ENCODE data around the gene CACNA1E. TPM values are rescaled to one million over a fixed set of nuclear protein-coding genes. Genes with fewer than 3 reads are reported as not detected.

Gene CACNA1E
- total RNA-seq, 1 donor from 2014 or later: 0.08 TPM

DNA sequence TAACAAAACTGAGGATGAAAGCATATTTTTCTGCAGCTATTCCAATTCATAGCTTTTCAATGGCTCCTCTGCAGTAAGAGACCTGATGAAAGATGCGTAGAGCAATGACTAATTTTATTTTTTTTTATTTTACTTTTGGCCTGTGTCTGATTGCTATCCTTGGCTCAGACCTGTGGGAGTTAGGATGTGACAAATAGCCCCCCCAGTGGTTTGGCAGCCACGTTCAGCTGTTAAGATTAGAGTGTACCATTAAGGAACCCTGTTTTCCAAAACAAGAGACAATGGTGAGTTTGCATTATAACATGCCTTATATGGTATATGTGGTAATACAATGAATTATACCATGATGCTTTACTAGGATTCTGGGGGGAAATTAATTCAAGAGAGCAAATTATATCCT is 264.7 kb downstream of the CACNA1E start:
- DNase-seq (ENCODE audit: low spot score) (no peak), ATAC-seq (no peak)

DNA sequence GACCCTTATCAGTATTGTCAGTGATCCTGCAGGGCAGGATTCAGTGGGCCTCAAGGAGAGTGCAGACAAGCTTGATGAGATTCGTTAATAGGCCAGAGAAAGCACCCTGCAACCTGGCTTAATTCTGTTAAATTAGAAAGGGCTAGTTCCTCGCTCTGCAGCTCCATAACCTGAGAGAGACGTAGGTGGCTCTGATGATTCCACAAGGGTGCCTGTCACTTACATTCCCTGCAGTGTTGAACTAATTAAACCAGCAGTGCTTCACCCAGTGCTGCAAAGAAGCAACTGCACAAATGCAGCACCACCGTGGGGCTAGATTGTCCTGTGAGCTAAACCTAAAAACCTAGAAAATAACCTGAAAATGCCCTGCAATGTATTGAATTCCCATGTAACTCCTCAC is 270.8 kb downstream of the CACNA1E start:
- ATAC-seq: no peak
- no peak for DNase-seq (ENCODE audit: low spot score)

DNA sequence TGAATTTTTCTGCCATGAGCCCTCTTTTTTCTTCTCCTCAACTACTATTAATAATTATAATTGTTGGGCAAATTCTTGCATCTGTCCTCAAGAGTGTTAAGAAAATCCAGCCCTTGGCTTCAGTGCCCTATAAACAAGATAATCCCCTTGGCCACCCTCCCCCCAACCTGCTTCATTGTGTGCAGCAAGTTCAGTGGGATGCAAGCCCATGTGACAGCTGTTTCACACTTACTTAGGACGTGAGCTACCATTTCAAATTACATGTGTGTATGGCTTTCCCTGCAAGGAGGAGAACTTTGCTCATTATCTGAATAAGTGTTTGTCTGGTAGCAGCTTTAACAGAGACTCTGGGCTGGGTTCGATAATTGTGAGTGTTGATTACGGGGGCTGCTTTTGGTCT is 276.2 kb downstream of the CACNA1E start:
- no peak for ATAC-seq

DNA sequence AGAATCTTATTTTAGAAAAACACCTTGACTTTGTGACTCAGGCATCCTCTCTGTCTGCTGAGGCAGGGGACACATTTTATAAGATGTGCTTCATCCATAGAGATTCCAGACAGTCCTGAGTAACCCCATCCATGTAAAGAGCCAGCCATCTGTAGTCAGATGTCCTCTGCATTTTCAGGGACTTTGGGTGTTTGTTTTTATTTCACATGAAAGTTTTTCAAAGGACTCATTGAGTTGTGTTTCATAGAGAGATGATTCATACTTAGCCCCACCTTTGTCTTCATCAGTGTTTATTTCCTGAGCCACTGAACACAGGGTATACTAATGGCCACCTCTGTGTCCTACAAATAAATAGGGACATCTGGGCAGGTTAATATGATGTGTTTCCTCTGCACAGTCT is 280.4 kb downstream of the CACNA1E start:
- DNase-seq (ENCODE audit: low spot score): no peak
- ATAC-seq: no peak

More for the DNA sequence above, 276.2 kb downstream of the CACNA1E start:
- no peak for DNase-seq (ENCODE audit: low spot score)

DNA sequence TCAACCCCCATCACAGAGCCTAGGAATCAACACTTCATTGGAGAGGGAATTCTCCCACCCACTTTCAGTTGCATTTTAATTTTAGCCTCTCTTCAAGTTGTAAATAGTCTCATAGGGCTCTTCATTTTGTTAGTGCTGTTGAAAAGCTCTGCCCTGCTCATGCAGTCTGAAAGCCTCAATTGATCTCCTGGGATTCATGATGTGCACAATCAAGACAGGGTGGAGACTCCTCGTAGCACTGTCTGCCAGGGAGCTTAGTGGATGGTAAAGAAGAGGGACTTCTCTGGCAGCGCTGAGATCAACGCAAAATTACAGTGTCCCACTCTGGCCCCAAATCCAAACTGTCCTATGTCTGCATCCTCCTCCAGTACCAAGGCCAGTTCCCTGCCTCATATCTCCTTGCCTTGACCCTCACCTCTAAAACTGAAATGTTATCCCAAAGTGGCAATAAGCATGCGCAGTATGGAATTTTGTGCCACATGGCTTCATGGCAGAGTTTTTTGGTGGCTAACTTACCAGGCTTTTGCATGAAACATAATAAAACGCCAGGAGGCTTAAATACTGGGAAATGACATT is 282.2 kb downstream of the CACNA1E start:
- no peak for DNase-seq (ENCODE audit: low spot score)
- no peak for ATAC-seq

DNA sequence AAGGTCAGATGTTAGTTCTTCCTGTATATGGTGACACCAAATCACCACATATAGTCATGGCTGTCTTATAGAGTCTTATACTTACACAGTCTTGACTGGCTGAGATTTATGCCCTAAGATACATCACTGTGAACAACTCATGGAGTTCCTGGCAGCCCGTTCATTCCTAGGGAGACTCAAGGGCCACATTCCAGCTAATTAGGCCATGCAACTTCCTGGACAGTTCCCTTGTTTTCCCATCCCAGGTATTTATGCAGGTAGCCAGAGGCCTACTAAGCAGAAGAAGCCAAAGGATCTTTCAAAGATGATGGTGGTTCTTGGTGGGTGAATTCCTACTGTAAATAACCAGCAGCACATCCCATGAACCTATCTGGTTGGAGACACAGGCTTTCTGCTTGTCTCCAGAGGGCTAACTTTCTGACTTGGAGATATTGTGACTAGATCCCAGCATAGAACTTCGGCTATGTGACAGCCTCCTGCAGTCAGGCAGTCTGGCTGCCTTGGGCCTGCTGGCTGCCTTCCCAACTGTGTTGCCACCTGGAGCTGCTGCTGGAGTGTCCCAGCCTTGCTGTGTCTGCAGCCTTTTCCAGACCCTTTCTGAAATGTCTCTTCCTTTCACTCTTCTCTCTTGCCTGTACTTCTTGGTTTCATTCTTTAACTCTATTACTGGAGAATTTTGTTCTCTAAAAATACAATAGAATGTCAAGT is 283.8 kb downstream of the CACNA1E start:
- ATAC-seq (no peak), DNase-seq (ENCODE audit: low spot score) (no peak)

DNA sequence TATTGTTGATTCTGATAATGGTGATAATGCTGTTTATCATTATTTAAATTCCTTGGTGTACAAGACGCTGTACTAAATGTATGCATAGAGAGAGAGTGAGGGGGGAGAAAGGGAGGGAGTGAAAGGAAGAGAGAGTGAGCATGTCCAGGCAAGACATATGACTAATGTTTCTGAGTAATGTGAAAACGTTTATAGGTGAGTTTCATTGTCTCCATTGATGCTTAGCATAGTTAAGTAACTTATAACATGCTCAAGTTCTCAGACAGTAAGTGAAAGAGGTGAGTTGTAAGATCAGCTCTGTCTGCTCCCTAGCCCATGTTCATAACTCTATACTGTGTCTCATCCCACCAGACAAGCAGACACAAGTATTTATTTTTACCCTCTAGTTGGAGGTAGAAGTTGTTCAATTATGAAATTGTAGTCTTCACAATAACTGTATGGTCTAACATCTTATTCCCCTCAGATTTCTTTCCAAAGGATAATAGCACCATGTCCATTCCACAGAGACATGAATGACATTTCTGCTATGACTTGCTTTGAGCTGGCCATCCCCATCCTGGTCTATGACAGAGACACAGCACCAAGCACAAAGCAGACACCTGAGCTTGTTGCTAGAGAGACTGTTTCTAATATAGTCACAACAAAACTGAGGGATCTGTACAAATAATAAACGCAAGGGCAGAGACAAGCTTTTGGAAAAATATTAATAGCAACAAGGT is 285.1 kb downstream of the CACNA1E start:
- DNase-seq (ENCODE audit: low spot score) (no peak), ATAC-seq (no peak)

DNA sequence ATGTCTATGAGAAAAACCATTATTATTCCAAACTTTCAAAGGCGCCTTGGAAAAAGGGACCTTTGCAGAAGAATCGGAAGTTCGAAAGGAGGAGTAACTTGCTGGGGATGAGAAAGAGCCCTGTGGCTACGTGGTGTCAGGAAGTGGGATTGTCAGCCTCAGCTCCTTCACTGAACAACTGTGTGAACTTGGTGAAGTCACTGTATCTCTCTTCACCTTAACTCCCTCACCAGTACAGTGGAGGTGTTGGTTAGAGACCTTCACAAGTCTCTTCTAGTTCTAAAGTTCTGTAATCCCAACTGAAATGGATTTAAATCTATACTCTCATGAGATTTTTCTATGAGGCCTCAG is 285.6 kb downstream of the CACNA1E start:
- DNase-seq (ENCODE audit: low spot score) (no peak), ATAC-seq (no peak)

DNA sequence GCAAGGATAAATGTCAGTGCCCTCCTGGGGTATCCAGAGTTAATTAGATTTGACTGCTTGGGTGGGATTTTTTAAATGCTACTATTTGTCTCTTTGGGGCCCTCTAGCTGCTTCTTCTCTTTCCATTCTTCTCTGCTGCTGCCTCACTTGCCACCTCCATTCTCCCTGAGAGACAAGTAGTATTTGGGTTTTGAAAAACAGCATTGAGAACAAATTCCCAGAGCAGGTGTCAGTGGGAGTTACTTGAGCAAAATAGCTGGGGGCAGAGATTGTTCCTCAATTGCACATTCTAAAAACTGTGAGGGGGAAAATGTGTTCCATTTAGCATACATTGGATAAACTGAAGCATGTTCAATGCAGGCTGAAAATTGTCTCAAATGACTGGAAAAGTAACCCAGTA is 286.5 kb downstream of the CACNA1E start:
- ATAC-seq: no peak
- DNase-seq (ENCODE audit: low spot score): no peak

DNA sequence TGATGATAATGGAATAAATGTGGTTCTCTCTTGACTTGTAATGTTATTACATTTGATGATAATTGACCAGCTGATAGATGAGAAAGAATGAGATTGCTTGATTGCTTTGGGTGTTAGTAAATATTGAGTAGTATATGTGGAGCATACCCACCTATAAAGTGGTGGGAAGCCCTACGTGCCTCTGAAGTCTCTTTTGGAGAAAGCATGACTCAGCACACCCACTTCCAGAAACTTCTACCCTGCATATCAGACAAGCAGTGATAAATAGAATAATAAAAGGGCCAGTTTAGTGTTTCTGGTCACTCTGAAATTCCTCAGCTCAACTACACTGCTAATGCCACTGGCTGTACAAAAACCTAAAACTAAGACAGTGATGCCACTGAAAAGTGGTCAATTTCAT is 289.4 kb downstream of the CACNA1E start:
- ATAC-seq (no peak), DNase-seq (ENCODE audit: low spot score) (no peak)

DNA sequence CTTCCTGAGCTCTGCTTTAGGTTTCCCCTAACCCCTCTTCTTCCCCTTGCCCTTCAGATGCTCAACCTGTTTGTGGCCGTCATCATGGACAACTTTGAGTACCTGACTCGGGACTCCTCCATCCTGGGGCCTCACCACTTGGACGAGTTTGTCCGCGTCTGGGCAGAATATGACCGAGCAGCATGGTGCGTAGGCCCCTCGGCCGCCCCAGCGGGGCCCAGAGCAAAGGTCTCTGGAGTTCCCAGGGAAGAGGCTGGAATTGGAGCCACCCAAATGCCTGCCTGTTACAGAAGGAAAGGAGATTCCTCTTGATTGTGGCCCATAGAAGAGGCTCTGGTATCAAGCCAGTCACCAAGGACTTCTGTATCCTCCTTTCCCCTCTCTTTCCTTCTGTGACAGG is 292.7 kb downstream of the CACNA1E start:
- DNase-seq (ENCODE audit: low spot score): no peak

DNA sequence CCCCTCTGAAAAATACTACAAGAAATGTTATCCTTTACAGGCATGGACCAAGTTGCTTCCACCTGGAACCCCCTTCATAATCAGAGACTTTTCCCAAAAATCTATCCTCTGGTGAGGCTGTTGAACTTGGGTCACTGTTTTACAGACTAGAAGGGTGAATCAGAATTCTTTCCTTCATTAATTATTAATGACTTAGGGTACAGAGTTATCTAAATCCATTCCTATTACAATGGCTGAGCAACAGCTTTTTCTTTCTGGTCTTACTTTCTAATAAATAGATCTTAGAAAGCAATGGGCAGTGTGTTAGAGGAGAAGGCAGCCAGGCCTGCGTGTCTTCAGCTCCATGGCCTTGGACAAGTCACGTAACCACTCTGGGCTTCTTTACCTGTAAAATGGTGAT is 294.0 kb downstream of the CACNA1E start:
- ATAC-seq (no peak), DNase-seq (ENCODE audit: low spot score) (no peak)

More for the DNA sequence above, 292.7 kb downstream of the CACNA1E start:
- no peak for ATAC-seq

DNA sequence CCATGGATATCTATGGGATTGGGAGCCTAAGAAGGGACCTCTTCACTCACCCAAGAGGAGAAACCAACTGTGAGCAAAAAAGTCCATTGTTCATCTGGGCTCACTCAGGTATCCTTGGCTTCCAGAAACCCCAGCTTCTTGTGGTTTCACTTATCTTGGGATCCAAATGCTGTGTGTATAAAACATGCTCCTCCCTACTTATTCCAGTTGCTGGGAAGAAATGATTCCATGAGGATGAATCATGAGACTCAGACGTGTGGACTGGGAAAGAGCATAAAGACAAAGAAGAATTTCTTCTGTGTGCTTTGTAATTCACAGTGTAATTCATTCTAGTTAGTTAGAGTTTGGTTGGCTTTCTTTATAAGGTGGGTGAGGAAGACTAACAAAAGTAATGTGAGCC is 294.5 kb downstream of the CACNA1E start:
- DNase-seq (ENCODE audit: low spot score) (no peak), ATAC-seq (no peak)

DNA sequence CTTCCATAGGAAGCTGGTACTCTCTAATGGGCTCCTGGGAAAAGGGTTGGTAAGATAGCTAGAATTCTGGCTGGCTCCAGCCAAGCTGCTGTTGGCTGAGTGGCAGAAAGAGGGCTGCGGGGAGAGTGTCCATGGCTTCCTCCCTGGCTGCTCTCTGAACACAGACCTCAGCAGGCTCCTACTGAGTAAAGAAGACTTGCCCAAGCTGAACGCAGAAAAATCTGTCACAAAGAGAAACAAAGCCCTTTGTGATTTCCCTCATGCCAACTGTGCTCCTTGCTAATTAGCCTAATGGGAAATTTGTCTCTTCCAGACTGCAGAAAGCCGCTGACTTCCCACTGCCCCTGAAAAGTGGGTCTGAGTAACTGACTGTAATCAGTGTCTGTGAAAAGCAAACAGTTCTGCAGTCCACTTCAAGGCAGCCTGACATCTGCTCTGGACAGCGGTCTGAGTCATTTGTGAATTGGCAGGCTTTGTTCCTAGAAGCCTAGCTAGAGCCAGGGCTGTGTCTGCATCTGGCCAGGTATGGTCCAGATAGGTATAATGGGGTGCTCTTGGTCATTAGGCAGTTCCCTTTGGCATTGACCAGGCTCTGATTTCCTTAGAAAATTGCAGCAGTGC is 295.4 kb downstream of the CACNA1E start:
- ATAC-seq: no peak
- no peak for DNase-seq (ENCODE audit: low spot score)

DNA sequence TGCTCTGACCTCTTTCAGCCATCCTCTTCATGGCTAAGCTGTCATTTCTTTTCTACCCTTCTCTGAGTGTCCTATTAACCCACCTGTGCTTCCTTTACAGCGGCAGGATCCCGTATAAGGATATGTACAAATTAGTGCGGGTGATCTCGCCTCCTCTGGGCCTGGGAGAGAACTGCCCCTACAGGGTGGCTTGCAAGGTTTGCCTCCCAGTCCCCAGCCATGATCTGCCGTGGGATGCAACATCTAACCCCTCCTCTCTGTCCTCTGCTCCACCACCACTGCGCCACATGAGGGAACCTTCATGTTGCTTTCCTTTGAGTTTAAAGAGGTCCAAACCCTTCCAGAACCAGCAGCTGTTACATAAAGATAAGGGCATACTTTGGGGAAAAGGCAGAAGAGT is 296.0 kb downstream of the CACNA1E start:
- no peak for DNase-seq (ENCODE audit: low spot score)
- ATAC-seq: no peak

DNA sequence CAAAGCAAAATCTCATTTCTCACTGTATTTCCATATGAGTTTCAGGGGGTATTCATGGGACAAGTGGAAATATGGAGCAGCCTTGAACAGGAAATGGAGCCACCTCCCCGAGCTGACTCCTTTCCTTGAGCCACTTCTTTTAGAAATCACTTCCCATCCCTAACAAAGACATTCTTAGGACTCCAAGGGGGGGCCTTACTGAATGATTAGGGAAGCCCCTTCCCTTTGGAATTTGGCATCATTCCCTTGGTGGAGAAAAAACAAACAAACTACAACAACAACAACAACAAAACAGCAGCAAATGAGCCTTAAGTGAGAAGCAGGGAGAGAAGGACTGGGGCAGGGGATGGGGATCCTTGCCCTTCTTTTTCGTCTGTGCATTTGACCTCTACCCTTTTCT is 299.9 kb downstream of the CACNA1E start:
- DNase-seq (ENCODE audit: low spot score) (no peak), ATAC-seq (no peak)

DNA sequence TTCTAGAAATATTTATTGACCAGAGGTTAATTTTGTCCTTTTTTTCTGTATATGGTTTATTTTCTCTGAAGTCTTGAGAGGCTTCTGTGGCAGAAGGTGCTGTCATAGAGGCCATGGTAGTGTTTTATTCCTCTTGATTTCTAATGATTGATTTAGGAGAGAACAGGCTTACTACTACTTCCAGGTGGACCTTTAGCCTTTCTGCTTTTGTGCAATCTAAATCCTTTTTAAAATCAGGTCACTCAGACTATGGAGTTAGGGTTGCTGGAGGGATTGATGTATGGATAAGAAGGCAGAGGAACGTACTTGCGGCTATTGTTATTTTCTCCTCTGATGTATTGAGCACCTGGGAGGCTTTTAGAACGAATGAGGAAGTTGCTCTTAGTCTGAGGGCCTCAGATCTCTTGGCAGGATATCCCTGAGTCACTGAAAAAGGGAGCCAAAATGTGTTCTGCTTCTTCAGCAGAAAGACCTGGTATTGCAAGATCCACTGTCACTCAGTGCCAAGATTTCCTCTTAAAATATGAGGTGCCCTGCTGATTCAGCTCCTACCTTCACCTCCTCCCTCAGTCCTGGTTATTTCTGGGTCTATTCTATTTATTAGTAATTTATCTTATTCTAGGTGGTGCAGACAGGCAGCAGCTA is 300.8 kb downstream of the CACNA1E start:
- ATAC-seq (peak; percentile 91), DNase-seq (ENCODE audit: low spot score) (no peak)

DNA sequence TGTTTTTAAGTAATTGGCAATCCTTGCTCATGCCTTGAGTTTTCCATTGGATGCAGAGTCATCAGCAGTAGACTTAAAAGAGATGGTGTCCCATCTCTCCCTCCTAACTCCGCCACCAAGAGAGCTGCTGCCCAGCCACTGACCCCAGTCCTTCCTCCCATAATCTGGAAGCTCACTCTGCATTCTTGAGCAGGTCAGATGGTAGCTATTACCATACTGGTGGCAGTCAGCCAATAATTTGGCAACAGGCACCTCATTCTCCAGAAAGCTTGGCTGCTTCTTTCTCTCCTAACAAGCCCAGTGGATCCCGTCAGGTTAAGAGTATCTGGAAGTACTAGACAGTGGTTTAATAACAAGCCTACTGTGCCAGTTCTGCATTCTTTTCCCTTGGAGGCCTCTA is 306.1 kb downstream of the CACNA1E start:
- ATAC-seq: no peak
- DNase-seq (ENCODE audit: low spot score): no peak

DNA sequence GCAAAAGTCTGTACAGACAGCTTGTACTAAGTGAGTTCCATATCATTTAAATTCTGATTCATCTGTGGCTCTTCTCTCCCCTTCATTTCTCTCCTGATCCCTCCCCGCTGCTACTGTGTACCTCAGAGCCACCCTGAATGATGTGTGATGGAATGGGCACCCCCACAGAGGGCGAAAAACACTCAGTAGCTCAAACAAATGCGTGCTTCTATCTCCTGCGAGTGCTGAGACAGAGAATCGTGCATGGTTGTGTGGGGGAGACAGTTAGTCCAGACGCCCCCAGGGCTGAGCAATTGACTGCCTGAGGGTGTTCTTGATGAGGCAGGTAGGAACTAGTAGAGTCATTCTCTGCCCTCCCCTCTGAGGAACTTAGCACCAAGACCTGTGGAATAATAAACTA is 308.4 kb downstream of the CACNA1E start:
- no peak for DNase-seq (ENCODE audit: low spot score)
- no peak for ATAC-seq

DNA sequence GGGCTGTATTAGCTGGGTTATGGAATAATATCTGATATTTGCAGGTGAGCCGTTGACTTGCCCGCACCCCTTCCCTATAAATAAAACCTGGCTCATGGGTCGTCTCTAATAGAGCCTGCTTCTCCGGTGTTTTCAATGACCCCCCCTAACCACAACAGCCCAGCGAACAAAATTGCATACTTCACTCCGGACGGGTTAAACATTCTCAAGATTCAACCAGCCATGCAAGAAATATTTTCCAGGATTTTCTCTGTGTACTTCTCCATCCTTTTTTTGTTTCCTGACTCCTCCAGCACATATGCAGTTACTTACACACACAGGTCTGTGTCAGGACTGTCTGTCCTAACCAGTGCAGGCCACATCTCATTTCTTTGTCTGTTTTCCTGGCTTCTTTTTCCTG is 310.5 kb downstream of the CACNA1E start:
- DNase-seq (ENCODE audit: low spot score) (no peak), ATAC-seq (no peak)

DNA sequence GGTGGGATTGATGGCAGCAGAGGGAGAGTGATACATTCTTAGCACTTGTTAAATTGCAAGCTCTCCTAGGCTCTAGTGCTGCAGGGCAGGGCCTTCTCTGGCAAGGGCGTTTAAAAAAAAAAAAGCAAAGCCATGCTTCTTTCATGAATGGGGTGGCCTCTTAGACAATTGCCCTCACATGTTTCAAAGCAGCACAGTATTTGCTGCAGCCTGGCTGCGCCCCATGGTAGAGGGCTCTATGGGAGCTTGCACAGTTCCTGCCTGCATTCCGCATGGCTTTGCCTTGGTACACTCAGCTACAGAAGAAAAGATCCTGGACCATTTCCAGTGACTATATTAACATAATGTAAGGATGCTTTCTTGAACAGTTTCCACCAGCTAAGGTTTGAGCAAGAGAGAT is 311.0 kb downstream of the CACNA1E start:
- no peak for DNase-seq (ENCODE audit: low spot score)
- no peak for ATAC-seq
